Progenitor cell of endocrine pancreas (in vitro differentiated cells): ENCODE results near the gene KREMEN1. TPM values are rescaled to one million over a fixed set of nuclear protein-coding genes. Genes with fewer than 3 reads are reported as not detected.
A peak's percentile ranks its signal among the peaks of the same experiment; 100 is the strongest.

Experiments used
- DNase-seq: peaks from one replicate; pipeline ENCODE4 v3.0.0; 2021; ENCODE audit warnings: low spot score; ENCODE audit not compliant: unreplicated experiment
- H3K27ac Mint-ChIP-seq: 2 replicates; pipeline ENCODE4 v1.8.0; 2021; ENCODE audit warnings: mild to moderate bottlenecking, moderate library complexity, mixed read lengths
- H3K27me3 Mint-ChIP-seq: 2 replicates; pipeline ENCODE4 v1.8.0; 2021; ENCODE audit warnings: mixed read lengths
- H3K36me3 Mint-ChIP-seq: 2 replicates; pipeline ENCODE4 v1.8.0; 2022; ENCODE audit warnings: mixed read lengths; ENCODE audit not compliant: insufficient read depth
- H3K4me1 Mint-ChIP-seq: 2 replicates; pipeline ENCODE4 v1.8.0; 2021; ENCODE audit warnings: low read depth, mixed read lengths
- H3K4me3 Mint-ChIP-seq: 2 replicates; pipeline ENCODE4 v1.8.0; 2021; ENCODE audit warnings: low read depth, mild to moderate bottlenecking, moderate library complexity, mixed read lengths
- H3K9me3 Mint-ChIP-seq: 2 replicates; pipeline ENCODE4 v1.8.0; 2021; ENCODE audit warnings: low read depth, mixed read lengths
- total RNA-seq: library from RNA; stranded (reverse); gene quantifications from 2 replicates; pipeline ENCODE4 v1.2.1, GENCODE V29; 2021
- TF ChIP-seq, protein P1 (sequence below): fragments of 200-600 bp; sonication (generic); IDR thresholded peaks from one replicate; pipeline ENCODE4 v1.5.0; 2021; ENCODE audit warnings: antibody characterized with exemption, mild to moderate bottlenecking; ENCODE audit not compliant: unreplicated experiment

The KREMEN1 gene
- total RNA-seq, 1 donor from 2014 or later = 10.5 TPM

DNA sequence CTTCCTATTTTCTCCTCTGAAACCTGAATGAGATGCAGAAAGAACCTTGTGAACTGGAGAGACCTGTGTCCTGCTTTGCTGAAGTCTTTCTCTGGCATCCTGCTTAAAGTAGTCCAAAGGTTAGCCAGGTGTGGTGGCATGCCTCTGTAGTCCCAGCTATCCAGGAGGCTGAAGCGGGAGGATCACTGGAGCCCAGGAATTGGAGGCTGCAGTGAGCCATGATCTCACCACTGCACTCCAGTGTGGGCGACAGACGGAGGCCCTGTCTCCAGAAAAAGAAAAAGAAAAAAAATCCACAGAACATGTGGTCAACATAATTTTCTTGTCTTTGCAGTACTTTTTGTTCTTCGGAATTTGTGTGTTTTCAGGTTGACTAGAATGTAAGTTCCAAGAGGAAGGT is 2.3 kb upstream of the KREMEN1 start:
- no peaks in the 10 kb centered on the region for H3K9me3 Mint-ChIP-seq
- TF ChIP-seq, protein P1, sequence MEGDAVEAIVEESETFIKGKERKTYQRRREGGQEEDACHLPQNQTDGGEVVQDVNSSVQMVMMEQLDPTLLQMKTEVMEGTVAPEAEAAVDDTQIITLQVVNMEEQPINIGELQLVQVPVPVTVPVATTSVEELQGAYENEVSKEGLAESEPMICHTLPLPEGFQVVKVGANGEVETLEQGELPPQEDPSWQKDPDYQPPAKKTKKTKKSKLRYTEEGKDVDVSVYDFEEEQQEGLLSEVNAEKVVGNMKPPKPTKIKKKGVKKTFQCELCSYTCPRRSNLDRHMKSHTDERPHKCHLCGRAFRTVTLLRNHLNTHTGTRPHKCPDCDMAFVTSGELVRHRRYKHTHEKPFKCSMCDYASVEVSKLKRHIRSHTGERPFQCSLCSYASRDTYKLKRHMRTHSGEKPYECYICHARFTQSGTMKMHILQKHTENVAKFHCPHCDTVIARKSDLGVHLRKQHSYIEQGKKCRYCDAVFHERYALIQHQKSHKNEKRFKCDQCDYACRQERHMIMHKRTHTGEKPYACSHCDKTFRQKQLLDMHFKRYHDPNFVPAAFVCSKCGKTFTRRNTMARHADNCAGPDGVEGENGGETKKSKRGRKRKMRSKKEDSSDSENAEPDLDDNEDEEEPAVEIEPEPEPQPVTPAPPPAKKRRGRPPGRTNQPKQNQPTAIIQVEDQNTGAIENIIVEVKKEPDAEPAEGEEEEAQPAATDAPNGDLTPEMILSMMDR = no peak
- no peaks in the 10 kb centered on the region for H3K36me3 Mint-ChIP-seq
- no peak for DNase-seq
- H3K4me3 Mint-ChIP-seq = peak overlapping the region; percentile 60
- peaks cover 59% of the 10 kb centered on the region for H3K27me3 Mint-ChIP-seq
- peak overlapping the region; percentile 45 for H3K27ac Mint-ChIP-seq
- H3K4me1 Mint-ChIP-seq = peaks cover 17% of the 10 kb centered on the region

DNA sequence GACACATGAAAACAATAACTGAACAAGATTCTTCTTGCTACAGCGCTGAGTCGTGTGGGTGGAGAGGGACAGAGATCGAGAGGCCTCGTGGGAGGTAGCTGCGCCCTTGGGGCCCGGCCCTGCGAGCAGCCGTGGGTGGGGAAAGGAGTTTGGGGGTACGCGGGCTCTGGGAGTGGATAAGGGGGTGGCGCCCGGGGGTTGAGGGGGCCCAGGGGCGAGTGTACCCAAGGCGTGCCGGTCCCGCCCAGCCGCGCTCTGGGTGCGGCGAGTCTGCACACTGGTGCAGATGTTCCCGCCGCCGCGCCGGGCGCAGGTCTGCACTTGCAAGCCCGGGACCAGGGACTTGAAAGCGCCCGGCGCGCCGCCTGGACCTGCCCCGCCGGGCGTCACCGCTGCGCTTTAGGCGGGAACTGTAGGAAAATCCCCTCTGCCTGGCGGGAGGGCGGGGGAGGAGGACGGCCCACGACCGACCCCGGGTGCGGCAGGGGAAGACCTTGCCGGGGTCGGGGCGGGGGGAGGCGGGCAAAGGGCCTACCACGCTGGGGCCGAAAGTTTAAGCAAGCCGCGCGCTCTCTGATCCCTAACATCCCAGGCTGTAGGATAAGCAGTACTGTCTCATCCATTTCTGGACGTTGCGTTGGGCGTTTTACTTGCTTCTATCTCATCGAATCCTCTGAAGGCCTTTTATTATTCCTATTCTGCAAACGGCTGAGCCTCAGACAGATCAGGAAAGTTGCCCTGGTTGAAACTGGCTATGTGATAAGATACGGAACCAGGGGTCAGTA is 1.4 kb upstream of the KREMEN1 start:
- peaks cover 60% of the 10 kb centered on the region for H3K27me3 Mint-ChIP-seq
- peak; percentile 39 for DNase-seq
- peaks cover 2% of the 10 kb centered on the region for H3K36me3 Mint-ChIP-seq
- H3K9me3 Mint-ChIP-seq = no peaks in the 10 kb centered on the region
- H3K27ac Mint-ChIP-seq = no peak overlapping the region
- peaks cover 14% of the 10 kb centered on the region for H3K4me1 Mint-ChIP-seq
- H3K4me3 Mint-ChIP-seq = peak overlapping the region; percentile 73
- TF ChIP-seq, protein P1 = no peak

DNA sequence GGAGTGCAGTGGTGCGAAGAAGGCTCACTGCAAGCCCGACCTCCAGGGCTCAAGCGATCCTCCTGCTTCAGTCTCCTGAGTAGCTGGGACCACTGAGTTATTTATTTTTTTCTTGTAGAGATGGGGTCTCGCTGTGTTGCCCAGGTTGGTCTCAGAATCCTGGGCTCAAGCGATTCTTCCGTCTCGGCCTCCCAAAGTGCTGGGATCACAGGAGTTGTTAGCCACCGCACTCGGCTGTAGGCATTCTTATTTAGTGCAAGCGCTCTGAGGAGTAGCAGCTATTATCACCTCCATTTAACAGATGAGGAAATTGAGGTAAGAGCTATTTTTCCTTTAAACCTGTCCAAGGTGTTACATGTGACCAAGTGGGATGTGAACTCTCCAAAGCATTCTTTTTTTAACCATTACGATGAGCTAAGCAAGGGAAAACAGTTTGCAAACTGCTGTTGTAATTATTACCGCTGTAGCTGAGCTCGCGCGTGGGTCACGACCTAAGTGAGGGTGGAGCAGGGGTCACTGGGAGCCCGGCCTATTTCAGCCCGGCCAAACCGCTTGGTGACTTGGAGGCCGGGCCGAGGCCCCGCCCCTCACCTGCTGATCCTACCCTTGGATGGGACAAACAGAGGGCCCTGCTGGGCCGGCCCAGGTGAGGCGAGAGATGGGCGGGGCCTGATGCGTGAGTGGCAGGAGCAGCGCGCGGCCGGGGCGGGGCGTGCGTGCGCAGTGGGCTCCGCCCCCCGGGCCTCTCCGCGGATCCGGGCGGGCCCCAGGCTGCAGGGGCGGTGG is 449 bp upstream of the KREMEN1 start:
- Mint-ChIP-seq H3K36me3 (peaks cover 2% of the 10 kb centered on the region), H3K9me3 (no peaks in the 10 kb centered on the region), H3K4me3 (peak overlapping the region; percentile 73), H3K27ac (peak overlapping the region; percentile 49), H3K4me1 (peaks cover 13% of the 10 kb centered on the region), H3K27me3 (peaks cover 56% of the 10 kb centered on the region)
- TF ChIP-seq, protein P1 = no peak
- DNase-seq = peak; percentile 96

DNA sequence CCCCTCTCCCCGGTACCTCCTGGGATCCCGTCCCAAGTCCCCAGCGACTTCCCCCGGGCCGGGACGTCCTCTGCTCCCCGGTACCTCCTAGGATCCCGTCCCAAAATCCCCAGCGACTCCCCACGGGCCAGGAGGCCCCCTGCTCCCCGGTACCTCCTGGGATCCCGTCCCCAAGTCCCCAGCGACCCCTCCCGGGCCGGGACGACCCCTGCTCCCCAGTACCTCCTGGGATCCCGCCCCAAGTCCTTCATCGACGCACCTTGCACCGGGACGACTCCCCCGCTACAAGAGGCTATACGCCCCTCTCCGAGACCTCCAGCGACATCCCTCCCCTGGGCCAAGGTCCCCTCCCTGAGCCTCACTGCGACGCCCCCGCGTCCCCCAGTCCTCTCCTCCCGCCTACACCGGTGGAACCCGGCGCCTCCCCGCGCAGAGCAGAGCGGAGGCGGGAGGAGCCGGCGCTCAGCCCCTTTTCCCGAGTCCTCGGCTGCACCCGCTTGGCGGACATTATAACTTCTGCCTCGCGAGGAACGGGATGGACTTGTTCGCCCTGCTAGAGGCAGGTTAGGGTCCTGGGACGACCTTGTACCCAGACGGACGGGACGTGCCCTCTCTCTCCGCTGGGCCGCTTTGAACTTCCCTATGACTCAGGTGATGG is 912 bp downstream of the KREMEN1 start:
- H3K36me3 Mint-ChIP-seq = peaks cover 2% of the 10 kb centered on the region

More for the DNA sequence above, 912 bp downstream of the KREMEN1 start:
- Mint-ChIP-seq H3K27me3 (peaks cover 56% of the 10 kb centered on the region), H3K9me3 (no peaks in the 10 kb centered on the region), H3K4me1 (peaks cover 13% of the 10 kb centered on the region), H3K4me3 (peak overlapping the region; percentile 75), H3K27ac (no peak overlapping the region)
- TF ChIP-seq, protein P1 = peak; percentile 9
- peak; percentile 45 for DNase-seq
